ENCODE data around the gene TLE4.
A peak's percentile ranks its signal among the peaks of the same experiment; 100 is the strongest.

Gene TLE4

DNA sequence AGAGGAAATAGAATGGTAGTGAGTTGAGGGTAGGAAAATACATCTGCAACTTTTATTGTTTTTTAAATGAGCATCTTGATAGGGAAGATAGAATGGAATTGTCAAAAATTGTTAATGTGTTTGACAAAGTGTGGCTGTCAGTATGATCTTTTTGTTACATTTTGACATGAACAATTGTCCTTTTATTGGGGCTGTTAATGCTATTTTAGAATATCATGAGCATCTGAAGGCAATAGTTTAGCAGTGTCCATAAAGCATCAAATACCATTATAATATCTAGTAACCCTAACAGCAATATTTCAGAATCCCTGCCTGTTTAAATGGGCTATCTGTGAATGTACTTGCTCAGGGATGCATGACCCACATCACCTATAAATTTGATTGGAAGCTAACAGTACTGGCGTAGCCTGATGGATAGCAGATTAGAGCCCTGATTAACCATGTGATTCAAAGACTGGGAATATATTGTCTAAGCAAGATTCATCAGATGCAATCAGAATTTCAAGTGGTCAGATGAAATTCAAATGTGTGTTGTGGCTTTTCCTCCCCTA, 37.8 kb downstream of the TLE4 start:
- no peak overlapping the region for H3K4me3 Mint-ChIP-seq
- H3K27ac Mint-ChIP-seq, result no peak overlapping the region
- ATAC-seq (no peak), DNase-seq (ENCODE audit: low spot score in 2 of 2) (no peak)
- H3K4me1 Mint-ChIP-seq, result peaks cover 24% of the 10 kb centered on the region
- no peaks in the 10 kb centered on the region for H3K36me3 Mint-ChIP-seq
- no peaks in the 10 kb centered on the region for H3K9me3 Mint-ChIP-seq

DNA sequence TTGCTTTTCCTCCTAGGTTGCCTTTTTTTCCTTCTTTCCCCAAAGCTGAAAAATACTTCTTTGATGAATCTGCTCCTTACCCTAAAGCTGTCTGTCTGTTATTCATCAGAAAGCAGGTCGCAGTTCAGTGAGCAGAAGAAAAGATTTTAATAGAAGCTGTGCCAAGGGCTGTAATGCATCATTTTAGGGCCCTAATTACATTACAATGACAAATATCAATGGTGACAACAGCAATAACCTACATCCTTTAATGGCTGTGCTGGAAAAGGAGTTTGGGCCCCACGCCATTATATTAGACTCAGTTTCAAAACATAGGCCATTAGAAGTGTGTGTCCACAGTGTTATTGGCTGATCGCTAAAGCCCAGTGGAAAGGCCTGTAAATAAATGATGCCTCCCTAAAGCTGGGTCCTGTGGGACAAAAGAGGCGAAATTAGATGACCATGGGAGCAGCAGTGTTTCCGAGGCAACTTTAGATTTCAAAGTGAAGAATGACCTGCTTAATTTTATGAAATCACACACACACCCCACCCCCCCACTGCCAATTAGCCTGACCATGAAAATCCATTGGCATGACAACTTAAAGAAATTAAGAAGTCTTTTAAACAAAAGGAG, 38.4 kb downstream of the TLE4 start:
- ATAC-seq, result no peak
- DNase-seq (ENCODE audit: low spot score in 2 of 2), result no peak
- H3K27ac Mint-ChIP-seq, result no peak overlapping the region
- H3K4me1 Mint-ChIP-seq, result peaks cover 29% of the 10 kb centered on the region
- H3K36me3 Mint-ChIP-seq, result peaks cover 5% of the 10 kb centered on the region
- no peak overlapping the region for H3K4me3 Mint-ChIP-seq
- no peaks in the 10 kb centered on the region for H3K9me3 Mint-ChIP-seq

DNA sequence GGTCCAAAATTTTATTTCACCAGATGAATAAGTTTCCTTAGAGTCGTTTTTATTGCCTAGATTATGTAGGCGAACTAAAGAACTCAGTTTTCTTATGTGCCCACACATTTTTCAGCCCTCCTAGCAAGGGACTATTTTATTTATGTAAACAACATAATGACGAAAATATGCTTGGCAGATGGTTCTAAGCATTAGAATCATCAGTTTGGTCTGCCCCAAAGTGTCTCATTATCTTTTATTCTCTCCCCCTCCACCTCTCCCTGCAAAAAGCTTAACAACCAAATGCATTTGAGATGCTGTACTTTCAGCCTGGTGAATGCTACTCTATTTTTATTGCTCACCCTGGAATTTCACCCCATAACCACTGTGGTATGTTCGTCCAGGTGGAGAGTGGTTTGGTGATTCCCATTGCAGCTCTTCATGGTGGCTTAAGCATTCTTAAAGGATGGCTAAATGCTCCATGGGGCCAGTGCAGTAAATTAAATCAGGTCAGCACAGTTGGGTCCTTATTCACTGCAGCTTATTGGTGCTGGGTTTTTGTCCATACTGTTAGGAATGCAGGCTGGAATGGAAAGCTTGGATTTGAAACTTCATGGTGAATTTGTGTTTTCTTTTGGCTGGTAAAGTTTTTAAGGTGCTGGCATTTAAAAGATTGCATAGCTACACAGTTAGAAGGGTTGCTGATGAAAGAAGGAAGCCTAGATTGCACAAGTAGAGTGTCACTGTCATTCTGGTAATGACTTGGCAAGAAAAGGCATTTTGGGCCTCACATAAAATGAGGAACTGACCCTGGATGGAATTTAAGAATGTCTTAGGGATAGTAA, 39.2 kb downstream of the TLE4 start:
- Mint-ChIP-seq H3K4me1 (peaks cover 29% of the 10 kb centered on the region), H3K27ac (no peak overlapping the region), H3K36me3 (peaks cover 5% of the 10 kb centered on the region), H3K4me3 (no peak overlapping the region), H3K9me3 (no peaks in the 10 kb centered on the region)
- DNase-seq (ENCODE audit: low spot score in 2 of 2) (no peak), ATAC-seq (no peak)

GRCh38 chr9:79613145-79613544, 41.4 kb downstream of the TLE4 start:
- Mint-ChIP-seq H3K4me3 (no peak overlapping the region), H3K27ac (no peak overlapping the region), H3K9me3 (no peaks in the 10 kb centered on the region), H3K4me1 (peaks cover 27% of the 10 kb centered on the region), H3K36me3 (peaks cover 5% of the 10 kb centered on the region)
- DNase-seq (ENCODE audit: low spot score in 2 of 2) (no peak), ATAC-seq (no peak)

- no peak overlapping the region for H3K27ac Mint-ChIP-seq
- ATAC-seq (no peak), DNase-seq (ENCODE audit: low spot score in 2 of 2) (no peak)
- H3K9me3 Mint-ChIP-seq, result no peaks in the 10 kb centered on the region
- peaks cover 5% of the 10 kb centered on the region for H3K36me3 Mint-ChIP-seq
- peaks cover 36% of the 10 kb centered on the region for H3K4me1 Mint-ChIP-seq
- H3K4me3 Mint-ChIP-seq, result no peak overlapping the region
Observed at GRCh38 chr9:79615038-79615437, 43.3 kb downstream of the TLE4 start.

- H3K36me3 Mint-ChIP-seq, result peaks cover 5% of the 10 kb centered on the region
- no peak for DNase-seq (ENCODE audit: low spot score in 2 of 2)
- H3K4me3 Mint-ChIP-seq, result no peak overlapping the region
- no peak overlapping the region for H3K27ac Mint-ChIP-seq
- no peak for ATAC-seq
- H3K4me1 Mint-ChIP-seq, result peaks cover 42% of the 10 kb centered on the region
- no peaks in the 10 kb centered on the region for H3K9me3 Mint-ChIP-seq
Observed at GRCh38 chr9:79616013-79616412, 44.2 kb downstream of the TLE4 start.

DNA sequence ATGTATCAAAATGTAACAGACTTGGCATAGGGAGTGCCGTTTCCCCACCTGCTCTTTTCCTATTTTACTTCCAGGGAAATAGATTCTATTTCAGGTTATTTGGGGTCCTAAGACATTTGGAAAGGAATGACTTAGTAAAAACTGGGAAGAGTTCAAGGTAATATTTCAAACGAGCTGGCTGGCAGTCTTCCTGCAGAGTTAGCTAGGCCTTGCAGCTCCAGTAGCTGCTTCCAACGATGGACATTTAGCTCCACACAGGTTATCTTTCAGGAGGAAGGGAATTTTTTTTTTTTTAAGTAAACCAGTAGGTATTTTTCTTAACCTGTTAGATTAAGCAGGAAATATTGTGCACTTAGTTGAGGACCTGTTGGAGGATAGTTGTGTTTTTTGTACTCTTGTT, 45.2 kb downstream of the TLE4 start:
- no peak for DNase-seq (ENCODE audit: low spot score in 2 of 2)
- no peak overlapping the region for H3K27ac Mint-ChIP-seq
- peaks cover 2% of the 10 kb centered on the region for H3K9me3 Mint-ChIP-seq

DNA sequence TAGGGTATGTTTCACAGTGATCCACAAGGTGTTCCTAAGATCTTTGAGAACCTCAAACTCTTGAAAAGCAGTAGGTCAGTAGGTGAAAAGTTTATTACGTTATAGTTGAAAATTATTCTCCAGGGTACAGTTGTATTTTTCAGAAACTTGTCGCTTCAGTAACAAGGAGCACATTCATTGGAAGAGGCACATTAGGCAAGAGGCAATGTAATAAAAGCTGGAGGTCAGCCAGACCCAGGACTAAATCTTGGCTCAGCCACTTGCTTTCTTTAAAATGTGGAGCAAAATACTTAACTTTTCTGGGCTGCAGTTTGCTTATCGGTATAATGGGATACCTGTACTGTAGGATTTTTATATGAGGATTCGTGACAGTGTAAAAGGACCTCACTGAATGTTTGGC, 45.6 kb downstream of the TLE4 start:
- H3K27ac Mint-ChIP-seq, result no peak overlapping the region
- peaks cover 5% of the 10 kb centered on the region for H3K36me3 Mint-ChIP-seq
- H3K4me3 Mint-ChIP-seq, result no peak overlapping the region
- peaks cover 2% of the 10 kb centered on the region for H3K9me3 Mint-ChIP-seq
- ATAC-seq (no peak), DNase-seq (ENCODE audit: low spot score in 2 of 2) (no peak)
- H3K4me1 Mint-ChIP-seq, result peaks cover 42% of the 10 kb centered on the region

More for the DNA sequence above, 45.2 kb downstream of the TLE4 start:
- ATAC-seq, result no peak
- peaks cover 5% of the 10 kb centered on the region for H3K36me3 Mint-ChIP-seq
- no peak overlapping the region for H3K4me3 Mint-ChIP-seq
- peaks cover 42% of the 10 kb centered on the region for H3K4me1 Mint-ChIP-seq

- Mint-ChIP-seq H3K4me3 (no peak overlapping the region), H3K9me3 (peaks cover 2% of the 10 kb centered on the region), H3K36me3 (peaks cover 2% of the 10 kb centered on the region), H3K27ac (no peak overlapping the region), H3K4me1 (peaks cover 44% of the 10 kb centered on the region)
- DNase-seq (ENCODE audit: low spot score in 2 of 2) (no peak), ATAC-seq (no peak)
Observed at GRCh38 chr9:79619930-79620329, 48.2 kb downstream of the TLE4 start.

DNA sequence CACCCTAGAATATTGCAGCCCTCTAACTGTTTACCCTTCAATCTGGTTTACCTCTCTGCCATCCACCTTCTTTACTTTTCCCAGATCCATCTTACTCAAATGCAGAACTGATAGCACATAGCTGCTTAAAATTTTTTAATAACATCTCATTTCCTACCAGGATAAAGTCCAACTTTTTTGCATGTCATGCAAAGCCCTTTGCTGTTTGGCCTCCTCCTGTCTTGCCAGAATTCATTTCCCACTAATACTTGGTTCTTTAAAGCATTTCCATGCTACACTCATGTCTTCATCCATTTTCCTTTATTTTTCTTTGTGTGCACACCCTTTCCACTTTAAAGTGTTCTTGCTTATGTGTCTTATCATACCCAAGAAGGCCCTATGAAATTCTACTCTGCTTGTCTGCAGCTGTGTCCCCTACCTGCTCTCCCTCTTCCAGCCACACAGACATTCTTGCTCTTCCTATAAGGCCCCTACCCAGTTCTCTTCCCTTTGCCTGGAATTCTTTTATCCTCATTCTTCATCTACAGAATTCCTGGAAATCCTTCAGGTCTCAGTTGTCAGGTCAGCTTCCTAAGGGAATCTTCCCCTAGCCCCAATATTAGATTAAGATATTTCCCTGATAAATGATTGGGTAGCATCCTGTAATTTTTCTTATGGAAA, 50.3 kb downstream of the TLE4 start:
- ATAC-seq, result no peak
- H3K27ac Mint-ChIP-seq, result no peak overlapping the region
- no peak for DNase-seq (ENCODE audit: low spot score in 2 of 2)
- no peaks in the 10 kb centered on the region for H3K36me3 Mint-ChIP-seq
- peaks cover 2% of the 10 kb centered on the region for H3K9me3 Mint-ChIP-seq
- peaks cover 36% of the 10 kb centered on the region for H3K4me1 Mint-ChIP-seq
- H3K4me3 Mint-ChIP-seq, result no peak overlapping the region

- ATAC-seq, result peak; percentile 95
- DNase-seq (ENCODE audit: low spot score in 2 of 2), result peak; percentile 25 to 65
- Mint-ChIP-seq H3K4me3 (peak overlapping the region; percentile 42), H3K27ac (peak overlapping the region; percentile 66), H3K4me1 (peaks cover 51% of the 10 kb centered on the region), H3K36me3 (no peaks in the 10 kb centered on the region), H3K9me3 (peaks cover 2% of the 10 kb centered on the region)
Observed at GRCh38 chr9:79623799-79624721, 52.3 kb downstream of the TLE4 start.

DNA sequence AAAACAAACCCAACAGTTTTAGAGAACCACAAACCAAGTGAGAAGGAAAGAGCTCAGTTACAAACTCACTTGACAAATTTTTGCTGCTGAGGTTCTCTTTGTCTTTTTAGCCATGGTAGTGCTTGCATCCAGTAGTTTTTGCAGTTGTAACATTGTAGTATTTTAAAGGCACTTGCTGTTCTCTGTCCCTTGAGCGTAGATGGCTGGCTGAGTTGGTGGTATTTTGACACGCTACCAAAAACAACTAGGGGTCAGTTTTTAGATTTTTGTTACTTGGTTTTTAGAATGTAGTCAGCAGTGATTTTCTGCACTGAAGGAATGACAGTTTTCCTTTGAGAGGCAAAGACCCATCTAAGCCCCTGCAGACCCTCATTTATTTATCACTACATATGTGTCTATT, 58.0 kb downstream of the TLE4 start:
- ATAC-seq, result no peak
- Mint-ChIP-seq H3K9me3 (no peaks in the 10 kb centered on the region), H3K4me3 (no peak overlapping the region), H3K4me1 (peaks cover 66% of the 10 kb centered on the region), H3K36me3 (no peaks in the 10 kb centered on the region), H3K27ac (no peak overlapping the region)
- no peak for DNase-seq (ENCODE audit: low spot score in 2 of 2)

GRCh38 chr9:79630521-79631403, 59.0 kb downstream of the TLE4 start:
- Mint-ChIP-seq H3K9me3 (no peaks in the 10 kb centered on the region), H3K36me3 (no peaks in the 10 kb centered on the region), H3K4me1 (peaks cover 76% of the 10 kb centered on the region), H3K27ac (peak overlapping the region; percentile 62), H3K4me3 (peak overlapping the region; percentile 46)
- DNase-seq (ENCODE audit: low spot score in 2 of 2), result no peak
- peak; percentile 93 for ATAC-seq

DNA sequence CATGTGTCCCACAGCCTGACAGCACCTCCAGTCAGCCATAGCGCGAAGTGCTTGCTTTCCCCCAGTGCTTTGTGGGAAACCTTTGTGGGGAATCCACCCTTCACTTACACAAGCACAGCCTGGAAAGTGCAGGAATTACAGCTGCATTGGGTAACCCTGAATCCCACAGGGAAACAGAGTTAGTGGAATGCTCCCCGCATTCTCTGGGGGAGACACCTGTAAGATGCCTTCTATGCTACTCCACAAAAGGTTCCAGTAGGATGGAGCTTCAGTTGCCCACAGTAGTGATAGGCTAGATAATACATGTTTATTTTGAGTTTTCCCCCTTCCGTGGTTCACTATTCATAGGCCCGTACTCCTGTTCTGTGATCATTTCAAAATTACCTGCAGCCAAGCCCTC, 60.3 kb downstream of the TLE4 start:
- Mint-ChIP-seq H3K9me3 (no peaks in the 10 kb centered on the region), H3K27ac (no peak overlapping the region), H3K4me1 (peaks cover 78% of the 10 kb centered on the region), H3K4me3 (peak overlapping the region; percentile 13), H3K36me3 (no peaks in the 10 kb centered on the region)
- no peak for ATAC-seq
- no peak for DNase-seq (ENCODE audit: low spot score in 2 of 2)
